HG03457 (cell line): ENCODE results near the gene CERK.

Source experiments
- ATAC-seq: cut with Tn5 transposase; IDR thresholded peaks from one replicate; pipeline ENCODE4 v1.9.1; 2021; ENCODE audit warnings: moderate number of reproducible peaks; ENCODE audit not compliant: unreplicated experiment

Gene CERK

GRCh38 chr22:46764779-46765485 is 26.9 kb upstream of the CERK start:
- ATAC-seq, result no peak

DNA sequence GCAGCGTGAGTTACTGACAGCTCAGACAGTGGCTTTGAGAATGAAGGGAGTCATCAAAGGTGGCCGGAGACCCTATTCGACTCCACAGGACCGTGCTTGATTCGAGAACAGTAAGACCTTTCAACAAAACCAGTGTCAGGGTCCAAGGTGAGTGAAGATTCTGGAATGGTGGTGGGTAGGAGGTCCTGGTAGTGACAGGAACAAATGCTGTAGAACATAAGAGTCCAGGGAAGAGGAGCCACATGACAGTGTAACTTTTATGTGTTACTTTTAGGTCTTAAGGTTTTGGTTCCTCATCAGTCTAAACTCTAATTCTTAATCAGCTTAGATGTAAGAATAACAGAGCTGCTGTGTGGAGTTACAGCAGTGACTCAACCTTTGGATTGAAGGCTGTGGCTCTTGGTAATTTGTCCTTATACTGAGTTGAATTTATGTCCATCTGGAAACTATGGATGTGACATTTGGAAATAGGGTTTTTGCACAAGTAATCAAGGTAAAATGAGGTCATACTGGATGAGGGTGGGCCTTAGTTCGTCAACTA is 26.2 kb upstream of the CERK start:
- ATAC-seq, result no peak

DNA sequence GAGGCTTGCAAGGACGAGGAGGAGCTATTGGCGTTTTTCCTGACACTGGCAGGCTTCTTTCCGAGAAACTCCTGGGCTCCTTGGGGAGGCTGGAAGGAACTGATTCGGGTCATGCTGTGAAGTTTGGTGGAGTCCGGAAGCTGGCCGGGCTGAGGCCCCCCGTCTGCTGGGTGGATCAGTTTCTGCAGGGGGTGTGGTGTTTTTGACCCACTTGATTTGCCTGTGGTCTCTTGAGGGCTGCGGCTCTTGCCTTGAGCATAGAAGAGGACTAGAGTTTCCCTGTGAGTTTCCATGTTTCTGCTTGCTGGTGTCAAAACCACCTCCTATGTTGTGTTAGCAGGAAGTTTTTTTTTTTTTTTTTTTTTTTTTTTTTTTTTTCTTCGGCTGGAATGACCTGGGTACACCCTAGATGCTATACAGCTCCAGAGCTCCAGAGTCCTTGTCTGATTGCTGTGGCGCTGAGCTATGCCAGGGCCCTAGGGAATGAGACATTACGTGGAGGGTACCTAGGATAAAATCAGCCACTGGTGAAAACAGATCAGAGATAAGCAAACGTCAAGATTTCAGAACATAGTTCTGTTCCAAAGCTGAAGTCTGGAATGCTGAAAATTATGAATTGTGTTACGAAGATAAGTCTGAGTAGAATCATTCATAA is 25.1 kb upstream of the CERK start:
- peak; percentile 34 for ATAC-seq

GRCh38 chr22:46762238-46763050 is 24.4 kb upstream of the CERK start, which contains the start of gene TBC1D22A:
Gene TBC1D22A (plus strand): TSS chr22:46762650. CDS start chr22:46762787, 137 bp downstream.
- peak; percentile 56 for ATAC-seq

GRCh38 chr22:46761539-46762237 is 23.6 kb upstream of the CERK start:
- ATAC-seq, result no peak

- no peak for ATAC-seq
Observed at GRCh38 chr22:46761017-46761416, 23.0 kb upstream of the CERK start.

DNA sequence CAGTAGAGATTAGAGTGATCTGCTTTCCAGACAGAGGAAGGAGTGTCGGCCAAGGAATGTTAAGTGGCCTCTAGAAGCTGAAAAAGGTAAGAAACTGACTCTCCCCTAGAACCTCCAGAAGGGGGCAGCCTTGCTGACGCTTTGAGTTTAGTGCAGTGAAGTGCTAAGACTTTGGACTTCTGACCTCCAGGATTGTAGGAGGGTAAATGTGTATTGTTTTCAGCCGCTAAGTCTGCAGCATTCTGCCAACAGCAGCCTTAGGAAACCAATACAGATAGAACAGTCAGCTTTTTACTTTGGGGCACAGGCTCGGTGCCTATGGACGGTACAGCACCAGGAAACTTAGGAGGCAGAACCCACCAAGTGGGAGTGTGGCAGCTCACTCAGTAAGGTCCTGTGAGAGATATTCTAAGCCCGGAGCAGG is 20.8 kb upstream of the CERK start:
- ATAC-seq, result no peak

DNA sequence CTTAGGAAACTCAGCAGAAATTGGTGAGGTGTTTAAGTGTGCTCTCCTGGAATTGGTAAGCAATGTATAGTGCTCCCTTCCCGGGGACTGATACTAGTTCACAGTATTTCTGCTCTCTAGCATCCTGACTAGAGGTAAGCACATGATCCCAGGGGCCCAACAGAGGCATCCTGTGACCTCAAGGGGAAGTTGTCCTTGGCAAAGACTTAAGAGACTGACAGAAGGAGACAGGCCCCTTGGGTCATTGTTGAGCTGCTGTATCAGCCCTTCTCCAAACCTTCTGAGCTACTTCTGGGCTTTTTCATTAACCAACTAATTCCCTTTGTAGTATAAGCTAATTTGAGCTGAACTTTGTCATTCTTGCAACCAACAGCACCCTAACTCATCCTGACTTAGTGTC is 20.1 kb upstream of the CERK start:
- no peak for ATAC-seq

DNA sequence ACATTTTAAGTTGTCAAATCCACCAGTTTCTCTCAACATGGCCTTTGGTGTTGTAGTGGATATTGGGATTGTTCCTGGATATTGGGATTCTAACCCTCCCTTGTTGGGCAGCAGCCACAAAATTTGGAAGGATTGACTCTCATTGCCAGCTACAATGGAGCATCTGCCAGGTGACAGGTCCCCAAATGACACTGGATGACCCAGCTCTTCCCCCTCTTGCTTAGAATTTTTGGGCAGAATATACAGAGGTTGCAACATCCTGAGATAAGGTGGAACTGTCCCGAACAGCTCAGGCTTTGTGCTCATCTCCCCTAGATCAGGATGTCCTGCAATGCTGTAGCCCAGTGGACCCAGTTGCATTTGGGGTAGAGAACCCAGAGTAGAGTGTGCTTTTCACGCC is 19.1 kb upstream of the CERK start:
- ATAC-seq, result no peak

DNA sequence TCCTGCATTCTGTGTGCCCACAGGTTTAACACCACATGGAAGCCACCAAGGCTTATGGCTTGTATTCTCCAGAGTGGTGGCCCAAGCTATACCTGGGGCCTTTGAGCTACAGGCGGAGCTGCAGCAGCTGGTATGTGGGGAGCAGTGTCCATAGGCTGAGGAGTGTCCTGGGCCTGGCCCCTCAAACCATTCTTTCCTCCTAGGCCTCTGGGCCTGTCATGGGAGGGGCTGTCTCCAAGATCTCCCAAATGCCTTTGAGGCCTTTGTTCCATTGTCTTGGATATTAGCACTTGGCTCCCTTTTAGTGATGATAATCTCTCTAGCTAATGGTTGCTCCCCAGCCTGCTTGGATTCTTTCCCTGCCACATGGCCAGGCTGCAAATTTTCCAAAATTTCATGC is 18.0 kb upstream of the CERK start:
- ATAC-seq, result no peak

DNA sequence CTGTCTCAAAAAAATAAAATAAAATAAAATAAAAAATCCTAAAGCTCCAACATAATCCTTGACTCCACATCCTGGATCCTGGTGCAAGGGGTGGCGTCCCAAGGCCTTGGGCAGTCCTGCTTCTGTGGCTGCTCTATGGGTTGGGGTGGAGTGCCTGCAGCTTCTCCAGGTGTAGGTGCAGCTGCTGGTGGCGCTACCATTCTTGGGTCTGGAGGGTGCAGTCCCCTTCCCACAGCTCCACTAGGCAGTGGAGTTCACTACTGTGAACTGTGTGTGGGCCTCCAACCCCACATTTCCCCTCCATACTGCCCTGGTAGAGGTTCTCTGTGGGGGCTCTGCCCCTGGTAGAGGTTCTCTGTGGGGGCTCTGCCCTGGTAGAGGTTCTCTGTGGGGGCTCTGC is 17.5 kb upstream of the CERK start:
- ATAC-seq, result no peak

GRCh38 chr22:46754826-46755225 is 16.8 kb upstream of the CERK start:
- ATAC-seq, result no peak

DNA sequence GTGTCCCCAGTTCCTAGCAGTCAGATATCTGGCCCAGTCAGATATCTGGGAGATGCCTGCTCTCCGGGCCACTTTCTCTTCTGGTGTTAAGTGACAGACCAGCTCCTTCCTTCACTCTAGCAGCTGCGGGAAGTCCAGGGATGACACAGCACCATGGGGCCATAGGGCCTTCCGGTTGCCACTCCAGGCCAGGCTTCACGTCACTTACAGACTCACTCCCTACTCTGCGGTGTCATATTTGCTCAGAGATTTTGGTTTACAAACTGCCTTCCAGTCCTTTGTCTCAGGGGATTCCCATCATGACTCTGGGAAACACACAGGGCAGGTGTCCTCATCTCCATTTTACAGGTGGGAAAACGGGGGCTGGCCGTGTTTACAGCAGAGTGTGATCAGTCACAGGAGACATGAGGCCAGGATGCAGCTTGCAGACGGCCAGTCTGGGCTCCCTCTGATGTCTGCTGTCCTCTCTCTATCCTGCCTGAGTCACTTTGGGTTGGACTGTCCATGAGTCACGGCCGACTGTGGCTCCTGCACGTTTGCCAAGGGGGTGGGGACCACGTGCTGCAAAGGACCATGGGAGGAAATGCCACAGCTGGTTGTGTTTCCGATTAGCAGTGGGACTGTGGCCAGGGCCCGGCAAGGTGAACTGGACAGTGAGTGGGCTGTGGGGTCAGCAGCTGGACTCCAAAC is 16.2 kb upstream of the CERK start:
- no peak for ATAC-seq

DNA sequence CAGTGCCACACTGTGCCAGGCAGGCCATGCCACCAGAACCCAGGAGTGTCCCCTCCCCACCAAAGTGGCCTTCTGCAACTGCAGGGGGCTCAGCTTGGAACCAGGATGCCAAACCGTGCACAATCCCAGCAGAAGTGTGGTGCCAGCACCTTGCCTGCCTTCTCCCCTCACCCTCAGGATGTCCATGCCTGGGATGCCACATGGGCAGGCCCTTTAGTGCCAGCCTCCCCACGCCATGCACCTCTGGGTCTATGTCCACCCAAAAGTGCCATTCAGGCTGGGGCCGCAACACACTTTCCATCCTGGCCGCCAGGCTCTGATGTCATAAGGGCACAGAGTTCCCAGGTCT is 15.7 kb upstream of the CERK start:
- ATAC-seq, result no peak

- no peak for ATAC-seq
Observed at GRCh38 chr22:46753360-46753759, 15.3 kb upstream of the CERK start.

DNA sequence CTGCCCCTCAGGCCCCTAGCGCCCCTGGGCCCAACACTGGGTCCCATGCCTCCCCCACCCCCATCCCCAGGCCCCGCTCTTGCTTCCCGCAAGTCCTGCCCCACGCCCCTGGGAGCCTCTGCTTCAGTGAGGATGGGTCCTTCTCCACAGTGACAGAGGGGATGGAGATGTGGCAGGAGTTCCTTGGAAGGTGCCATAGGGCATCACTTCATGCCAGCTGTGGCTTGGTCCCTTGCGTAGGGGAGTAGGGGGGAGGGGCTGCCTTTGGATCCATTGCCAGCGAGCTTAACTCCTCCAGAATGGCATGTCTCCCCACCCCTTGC is 14.9 kb upstream of the CERK start:
- ATAC-seq, result no peak

GRCh38 chr22:46752286-46752987 is 14.4 kb upstream of the CERK start:
- ATAC-seq, result no peak

GRCh38 chr22:46750863-46751443 is 12.9 kb upstream of the CERK start:
- ATAC-seq, result no peak

GRCh38 chr22:46750530-46750800 is 12.4 kb upstream of the CERK start:
- ATAC-seq, result no peak
